CD4-positive, alpha-beta T cell treated with Interferon gamma for 1 hour (primary cell): ENCODE results near the gene ANTXR2.

Experiments
- DNase-seq: peaks from one replicate; pipeline ENCODE4 v3.0.0-alpha.2; 2020

The ANTXR2 gene

GRCh38 chr4:79854856-79855502 lies 218.1 kb downstream of the ANTXR2 start:
- no peak for DNase-seq

- DNase-seq = no peak
Measured at GRCh38 chr4:79852305-79852730, 220.7 kb downstream of the ANTXR2 start.

GRCh38 chr4:79851625-79852304 lies 221.3 kb downstream of the ANTXR2 start:
- no peak for DNase-seq
